ENCODE measurements around the gene CCDC85A. TPM values are rescaled to one million over a fixed set of nuclear protein-coding genes. Genes with fewer than 3 reads are reported as not detected.

The CCDC85A gene
- total and polyA plus RNA-seq, 2 of the 8 experiments (the other 6 are each of a cell fraction or from before 2014, with no cell fraction given), result 0.20 TPM; not detected in 1

- TF ChIP-seq FOSL1 (IDR thresholded peaks at IDR 0.05; ENCODE audit: insufficient read depth, low read depth, low read length) (no peak), SIN3A (conservative IDR thresholded peaks at IDR 0.05 in 1 of 2, IDR thresholded peaks at IDR 0.05 in 1 of 2; ENCODE audit: low read depth in 1 of 2, low read length in 2 of 2) (no peak), EZH2 (IDR thresholded peaks at IDR 0.05; ENCODE audit: low read depth, low read length, severe bottlenecking) (no peak), RXRA (IDR thresholded peaks at IDR 0.05; ENCODE audit: insufficient read depth, low read depth, low read length) (no peak), BCL11A (IDR thresholded peaks at IDR 0.05; ENCODE audit: low read depth in 2 of 2, low read length in 2 of 2) (no peak), CEBPB (IDR thresholded peaks at IDR 0.05; ENCODE audit: low read depth, low read length) (no peak)
These were observed 50.5 kb downstream of the CCDC85A start (continued) for GRCh38 chr2:56234241-56234640.

Measured in H1 (cell line).